HG02884 (cell line): Measurements from ENCODE around the gene PIWIL4.

Experiments used
- ATAC-seq: cut with Tn5 transposase; IDR thresholded peaks from one replicate; pipeline ENCODE4 v1.9.1; 2021; ENCODE audit warnings: mild to moderate bottlenecking, moderate library complexity; ENCODE audit not compliant: unreplicated experiment

PIWIL4 gene

DNA sequence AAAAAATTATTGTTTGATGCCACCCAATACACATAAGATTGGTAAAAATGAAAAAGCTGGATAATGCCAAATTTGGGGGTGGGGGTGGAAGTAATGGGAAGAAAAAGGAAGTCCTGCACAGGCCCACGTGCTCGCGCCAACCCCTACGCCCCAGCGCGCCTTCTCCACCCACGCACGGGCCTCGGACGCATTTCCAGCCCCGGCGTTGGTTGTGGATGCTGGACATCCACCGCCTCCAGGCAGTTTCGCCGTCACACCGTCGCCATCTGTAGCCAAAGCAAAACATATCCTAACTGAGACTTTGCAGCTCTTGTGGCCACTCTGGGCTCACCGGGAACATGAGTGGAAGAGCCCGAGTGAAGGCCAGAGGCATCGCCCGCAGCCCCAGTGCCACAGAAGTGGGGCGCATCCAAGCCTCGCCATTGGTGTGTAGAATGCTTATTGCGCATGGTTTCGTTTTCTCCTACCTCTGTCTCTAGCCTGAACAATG, at the start of gene PIWIL4:
TSS of gene PIWIL4 (plus strand) at position 188 of the 490 bp plus-strand sequence. CDS start at position 339, 151 bp downstream.
- no peak for ATAC-seq

DNA sequence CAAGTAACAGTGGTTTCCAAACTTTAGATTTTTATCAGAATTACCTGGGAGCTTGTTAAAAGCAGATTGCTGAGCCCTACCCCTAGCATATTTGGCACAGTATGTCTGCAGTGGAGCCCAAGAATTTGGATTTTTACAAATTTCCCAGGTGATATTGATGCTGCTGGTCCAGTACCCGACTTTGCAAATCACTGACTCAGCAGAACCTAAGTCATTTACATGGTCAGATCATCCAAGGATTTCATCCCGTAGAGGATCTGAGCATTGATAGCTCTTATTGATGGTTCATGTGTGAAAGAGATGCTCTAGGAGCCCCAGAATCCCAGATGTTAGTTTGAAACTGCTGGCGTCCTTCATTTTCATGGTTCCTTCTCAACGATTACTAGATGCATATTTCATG, 48.9 kb upstream of the PIWIL4 start:
- ATAC-seq: no peak

DNA sequence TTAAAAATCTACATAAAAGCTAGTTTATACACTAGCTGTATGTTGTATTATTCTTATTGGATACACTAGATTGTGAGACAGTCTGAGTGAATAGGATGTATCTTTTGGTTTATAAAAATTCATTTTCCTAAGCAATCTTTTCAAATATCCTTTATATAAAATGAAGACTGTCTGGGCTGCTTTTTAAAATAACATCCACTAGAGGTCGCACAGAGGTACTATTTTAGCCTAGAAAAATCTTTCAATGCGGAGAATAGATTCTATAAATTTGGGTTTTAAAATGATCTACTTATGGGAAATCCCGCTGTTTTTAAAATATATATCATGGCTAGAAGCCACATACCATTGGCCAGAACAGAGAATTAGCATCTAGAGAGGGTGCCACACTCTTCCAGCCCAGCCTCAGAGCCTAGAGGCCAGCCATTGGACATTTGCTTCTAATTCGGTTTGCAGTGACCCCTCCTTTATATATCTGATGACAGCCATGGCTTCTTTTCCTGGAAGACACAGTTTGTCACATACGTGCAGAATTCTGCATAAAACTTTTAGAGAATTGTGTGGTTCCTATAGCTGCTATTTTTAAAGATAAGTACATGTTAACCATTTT, 47.6 kb upstream of the PIWIL4 start:
- ATAC-seq: no peak

DNA sequence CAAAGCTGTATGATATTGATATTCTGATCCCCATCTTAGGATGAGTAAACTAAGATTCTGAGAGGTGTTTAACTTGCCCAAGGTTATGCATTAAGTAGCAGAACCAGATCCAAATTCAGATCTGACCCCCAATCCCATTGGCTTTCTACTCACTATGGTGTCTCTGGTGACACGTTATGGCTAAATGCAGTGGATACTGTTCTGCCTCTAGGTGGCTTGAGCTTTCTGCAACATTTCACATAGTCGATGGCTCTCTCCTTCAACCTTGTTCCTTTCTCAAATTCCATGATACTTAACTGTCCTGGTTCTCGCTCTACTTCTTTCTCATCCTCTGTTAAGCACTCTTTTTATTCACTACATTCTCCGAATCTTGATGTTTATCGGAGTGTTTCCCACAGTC, 45.5 kb upstream of the PIWIL4 start:
- no peak for ATAC-seq

DNA sequence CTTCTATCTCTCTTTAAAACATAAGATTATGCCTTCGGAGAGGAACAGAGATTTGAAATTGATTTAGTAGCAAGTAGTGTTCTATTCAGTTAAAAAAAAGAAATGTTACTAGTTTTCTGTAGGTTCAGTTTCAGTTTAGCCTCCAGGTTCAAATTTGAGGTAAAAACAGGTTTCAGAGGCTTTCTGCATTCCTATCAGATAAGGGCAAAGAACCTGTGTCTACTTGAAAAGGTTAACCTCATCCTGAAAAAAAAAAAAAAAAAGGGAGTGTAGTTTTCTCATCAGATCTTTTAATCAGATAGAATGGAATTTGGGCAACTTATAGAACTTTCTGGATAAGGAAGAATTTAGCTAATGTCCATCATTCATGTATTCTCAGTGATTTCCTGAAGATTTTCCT, 42.8 kb upstream of the PIWIL4 start:
- ATAC-seq: no peak

DNA sequence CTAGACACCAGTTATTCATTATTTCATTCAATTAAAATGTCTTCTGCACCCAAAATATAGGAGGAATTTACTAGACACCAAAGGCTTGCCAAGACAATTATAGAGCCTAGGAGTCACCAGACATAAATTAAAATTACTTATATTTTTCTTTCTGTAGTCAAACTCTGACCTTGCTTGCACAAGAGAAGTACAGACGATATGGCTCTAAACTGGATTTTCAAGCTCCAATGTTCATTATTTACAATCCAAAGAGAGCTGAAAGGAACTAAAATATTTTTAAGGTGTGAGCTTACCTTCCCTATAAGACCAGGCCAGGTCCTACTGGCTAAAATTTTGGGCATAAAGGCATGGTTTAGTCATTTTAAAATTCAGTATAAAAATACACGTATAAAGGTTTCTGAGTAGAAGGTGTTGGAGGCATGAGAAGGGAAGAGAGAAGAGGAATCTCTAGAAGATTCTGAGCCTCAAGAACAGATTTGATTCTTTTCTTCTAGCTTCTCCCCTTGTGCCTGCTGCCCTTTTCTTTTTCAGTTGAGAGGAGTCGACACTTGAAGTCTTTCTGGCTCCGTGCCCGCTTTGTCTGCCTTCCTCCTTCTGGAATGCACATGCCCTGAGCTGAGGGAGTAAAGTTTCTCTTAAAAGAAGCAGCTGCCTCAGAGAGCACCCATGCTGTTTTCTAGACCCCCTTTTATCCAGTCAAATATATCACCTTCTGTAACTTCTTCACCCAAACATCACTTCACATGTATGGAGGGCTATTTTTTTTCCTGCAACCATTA, 41.4 kb upstream of the PIWIL4 start:
- ATAC-seq: no peak

DNA sequence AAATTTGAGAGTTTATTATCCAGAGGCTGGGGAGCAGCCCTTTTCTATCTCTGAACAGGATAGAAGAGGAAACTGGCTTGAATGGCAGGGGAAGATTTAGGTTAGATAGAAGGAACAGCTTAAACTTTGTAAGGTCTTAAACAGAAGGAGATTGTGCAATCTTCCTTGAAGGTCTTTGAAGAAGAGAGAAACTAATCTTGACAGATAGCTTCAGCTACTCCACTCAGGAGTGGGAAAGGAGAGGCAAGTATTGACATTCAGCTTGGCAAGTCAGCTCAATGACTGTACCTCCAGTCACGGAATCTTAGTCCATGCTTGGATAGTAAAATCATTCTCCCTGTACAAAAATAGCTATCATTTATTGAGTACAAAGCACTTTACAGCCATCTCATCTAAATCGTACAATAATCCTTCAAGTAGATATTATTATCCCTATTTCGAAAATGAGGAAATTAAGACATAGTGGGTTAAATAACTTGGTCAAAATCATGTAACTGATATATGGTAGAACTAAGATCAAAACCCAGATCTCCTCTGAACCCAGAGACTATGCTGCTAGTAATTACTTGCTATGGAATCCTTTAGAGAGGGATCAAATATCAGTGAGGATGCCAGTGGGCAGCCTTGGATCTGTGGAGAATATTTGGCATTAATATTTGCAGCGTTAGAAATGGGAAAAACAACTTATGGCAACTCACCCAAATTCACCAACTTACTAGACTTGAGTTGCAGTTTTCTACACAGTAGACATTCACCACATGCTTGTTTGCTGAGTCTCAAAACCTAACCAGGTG, 40.3 kb upstream of the PIWIL4 start:
- no peak for ATAC-seq

DNA sequence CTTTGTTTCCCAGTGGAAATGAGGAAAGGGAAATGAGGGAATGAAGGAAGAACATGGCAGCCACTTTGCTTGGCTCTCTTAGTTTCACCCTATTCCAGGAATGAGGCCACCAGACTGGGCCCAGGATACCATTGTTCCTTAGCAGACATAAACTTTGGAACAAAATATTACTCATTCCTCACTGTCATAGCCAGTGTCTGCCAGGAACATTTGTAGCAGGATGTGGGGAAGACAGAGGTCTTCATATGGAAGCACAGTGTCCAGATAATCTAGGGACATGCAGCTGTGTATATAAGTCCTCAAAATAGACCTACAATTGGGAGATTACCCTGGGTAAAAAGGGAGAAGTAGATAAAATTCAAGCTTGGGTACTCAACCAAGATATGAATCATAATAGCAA, 38.6 kb upstream of the PIWIL4 start:
- ATAC-seq: no peak

DNA sequence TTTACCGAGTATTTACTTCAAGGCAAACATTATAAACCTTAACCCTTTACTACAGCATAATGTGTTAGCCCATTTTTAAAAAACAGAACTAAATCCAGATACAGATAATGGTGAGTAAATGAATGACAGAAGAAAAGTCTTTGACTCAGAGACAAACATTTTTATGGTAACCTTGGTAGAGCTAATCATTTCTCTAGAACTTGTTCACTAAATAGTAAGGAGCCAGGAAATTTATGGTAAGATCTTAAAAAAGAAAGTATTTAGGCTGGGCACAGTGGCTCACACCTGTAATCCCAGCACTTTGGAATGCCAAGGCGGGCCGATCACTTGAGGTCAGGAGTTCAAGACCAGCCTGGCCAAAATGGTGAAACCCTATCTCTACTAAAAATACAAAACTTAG, 35.0 kb upstream of the PIWIL4 start:
- ATAC-seq: no peak

DNA sequence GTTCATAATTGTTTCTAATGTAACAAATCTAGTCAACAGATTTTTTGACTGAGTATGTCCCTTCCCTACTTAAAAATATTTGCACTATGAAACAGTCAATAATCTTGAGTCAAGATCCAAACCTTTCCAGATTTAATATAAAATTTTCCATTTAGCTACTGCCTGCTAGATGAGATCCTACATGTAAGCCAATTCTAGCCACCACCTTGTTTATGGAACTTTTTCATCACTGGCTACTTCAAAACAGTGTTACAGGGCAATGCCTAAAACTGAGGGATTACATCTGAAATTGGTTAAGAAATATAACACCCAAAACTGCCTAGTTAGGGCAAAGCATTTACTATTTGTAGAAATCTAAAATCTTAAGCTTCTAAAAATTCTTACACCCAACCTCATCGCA, 34.0 kb upstream of the PIWIL4 start:
- no peak for ATAC-seq

DNA sequence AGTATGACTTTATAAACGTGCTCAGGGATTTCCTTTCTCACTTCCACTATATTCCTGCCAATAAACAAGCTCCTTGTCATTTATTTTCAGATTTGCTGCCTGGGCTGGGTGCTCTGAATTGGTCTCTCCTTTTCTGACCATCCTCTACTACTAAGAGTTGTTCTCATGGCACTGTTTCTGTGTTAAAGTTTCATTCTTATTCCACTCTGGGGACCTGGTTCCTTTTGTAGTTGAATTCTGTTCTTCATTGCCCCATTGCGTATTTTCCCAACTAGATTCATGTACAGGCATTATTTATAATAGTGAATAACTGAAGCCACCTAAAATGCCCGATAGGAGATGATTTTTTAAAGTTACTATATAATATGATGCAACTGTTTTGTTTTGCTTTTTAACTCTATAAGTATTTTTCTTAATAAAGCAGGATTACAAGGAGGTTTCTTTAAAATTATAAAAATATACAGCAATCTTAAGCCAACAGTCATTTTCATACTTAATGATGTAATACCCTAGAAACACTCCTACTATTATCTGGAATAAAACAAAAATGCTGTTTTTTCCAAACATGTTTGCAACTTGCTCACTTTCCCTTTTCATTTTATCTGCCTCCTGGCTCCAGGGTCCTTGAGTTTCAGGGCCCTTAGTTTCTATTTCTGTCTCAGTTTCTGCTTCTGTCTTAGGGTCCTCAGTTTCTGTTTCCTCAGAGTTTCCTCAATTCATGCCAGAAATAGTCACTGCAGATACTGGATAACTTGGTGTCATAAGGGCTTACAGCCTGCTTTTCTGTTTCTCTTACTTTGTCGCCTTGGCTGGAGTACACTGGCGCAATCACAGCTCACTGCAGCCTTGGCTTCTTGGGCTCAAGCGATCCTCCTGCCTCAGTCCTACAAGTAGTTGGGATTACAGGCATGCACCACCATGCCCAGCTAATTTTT, 33.2 kb upstream of the PIWIL4 start:
- ATAC-seq: no peak

DNA sequence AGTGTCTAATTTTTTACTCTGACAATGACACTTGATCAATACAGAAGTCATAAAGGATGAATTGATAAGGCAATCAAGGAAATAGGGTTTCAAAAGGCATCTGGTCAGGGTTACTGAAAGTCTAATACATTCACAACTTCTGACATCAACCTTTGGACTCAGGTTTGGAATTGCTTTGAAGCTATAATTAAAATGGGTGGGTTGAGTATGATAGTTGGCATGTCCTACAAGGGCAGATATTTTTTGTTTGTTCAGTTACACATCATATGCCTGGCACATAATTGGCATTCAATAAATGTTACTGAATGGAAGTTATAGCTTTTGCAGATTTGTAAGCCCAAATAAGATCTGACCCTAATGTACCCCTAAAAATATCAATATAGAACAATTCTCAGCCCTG, 30.8 kb upstream of the PIWIL4 start:
- ATAC-seq: no peak

DNA sequence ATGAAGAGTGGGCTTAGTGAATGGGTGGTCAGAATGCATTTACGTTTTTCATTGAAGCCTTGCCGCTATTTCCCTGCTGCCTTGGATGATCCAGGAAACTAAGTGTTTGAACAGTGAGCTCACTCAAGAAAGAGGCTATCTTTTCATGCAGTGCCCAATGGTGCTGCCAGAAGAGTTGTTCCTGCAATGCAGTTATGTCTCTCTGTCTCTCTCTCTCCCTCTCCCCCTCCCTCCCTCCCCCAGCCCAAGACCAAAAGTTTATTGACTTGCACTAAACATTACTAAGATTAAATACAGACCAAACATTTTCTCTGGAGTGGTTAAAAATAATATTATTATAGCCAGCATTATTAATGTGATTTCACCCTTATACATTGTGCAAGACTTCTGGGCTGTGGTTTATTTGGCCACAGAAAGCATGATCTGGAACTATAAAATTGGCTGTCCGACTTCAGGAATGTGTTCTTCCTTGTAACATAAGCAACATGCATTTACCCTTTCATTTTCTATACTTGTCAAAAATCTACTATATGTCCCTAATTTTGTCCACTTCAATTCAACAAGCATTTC, 30.1 kb upstream of the PIWIL4 start:
- no peak for ATAC-seq

DNA sequence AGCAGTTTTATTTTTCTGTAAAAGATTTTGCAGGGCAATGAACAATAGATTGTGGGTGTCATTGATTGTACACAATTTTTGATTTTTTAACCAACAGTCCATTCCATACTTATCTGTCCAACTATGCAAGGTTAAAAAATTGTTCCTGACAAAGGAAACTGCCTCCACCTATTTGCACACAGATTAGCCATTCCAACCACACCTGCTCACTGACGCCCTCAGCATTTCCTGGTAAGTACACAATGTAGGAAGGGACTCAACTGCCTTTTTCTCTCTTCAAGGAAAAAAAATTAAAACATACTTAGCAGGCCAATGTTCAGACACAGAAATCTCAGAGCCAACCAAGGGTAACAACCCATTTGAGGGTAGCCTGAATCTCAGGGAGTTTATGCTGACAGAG, 27.7 kb upstream of the PIWIL4 start:
- no peak for ATAC-seq

DNA sequence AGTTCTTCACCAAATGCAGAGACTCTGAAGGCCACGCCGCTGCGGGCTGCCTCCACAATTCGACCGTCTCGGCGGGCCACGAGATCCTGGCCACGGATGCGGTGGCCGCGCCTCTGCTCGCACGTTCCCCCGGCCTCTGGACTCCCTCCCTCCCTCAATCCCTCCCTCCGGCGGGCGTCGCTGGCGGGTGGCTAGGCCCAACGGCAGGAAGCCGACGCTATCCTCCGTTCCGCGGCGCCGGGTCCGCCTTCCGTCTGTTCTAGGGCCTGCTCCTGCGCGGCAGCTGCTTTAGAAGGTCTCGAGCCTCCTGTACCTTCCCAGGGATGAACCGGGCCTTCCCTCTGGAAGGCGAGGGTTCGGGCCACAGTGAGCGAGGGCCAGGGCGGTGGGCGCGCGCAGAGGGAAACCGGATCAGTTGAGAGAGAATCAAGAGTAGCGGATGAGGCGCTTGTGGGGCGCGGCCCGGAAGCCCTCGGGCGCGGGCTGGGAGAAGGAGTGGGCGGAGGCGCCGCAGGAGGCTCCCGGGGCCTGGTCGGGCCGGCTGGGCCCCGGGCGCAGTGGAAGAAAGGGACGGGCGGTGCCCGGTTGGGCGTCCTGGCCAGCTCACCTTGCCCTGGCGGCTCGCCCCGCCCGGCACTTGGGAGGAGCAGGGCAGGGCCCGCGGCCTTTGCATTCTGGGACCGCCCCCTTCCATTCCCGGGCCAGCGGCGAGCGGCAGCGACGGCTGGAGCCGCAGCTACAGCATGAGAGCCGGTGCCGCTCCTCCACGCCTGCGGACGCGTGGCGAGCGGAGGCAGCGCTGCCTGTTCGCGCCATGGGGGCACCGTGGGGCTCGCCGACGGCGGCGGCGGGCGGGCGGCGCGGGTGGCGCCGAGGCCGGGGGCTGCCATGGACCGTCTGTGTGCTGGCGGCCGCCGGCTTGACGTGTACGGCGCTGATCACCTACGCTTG, 23.2 kb upstream of the PIWIL4 start, which contains the start of gene FUT4:
TSS of gene FUT4 (plus strand) at position 227 of the 951 bp plus-strand sequence. CDS start at position 440, 213 bp downstream.
- peak; percentile 75 for ATAC-seq

DNA sequence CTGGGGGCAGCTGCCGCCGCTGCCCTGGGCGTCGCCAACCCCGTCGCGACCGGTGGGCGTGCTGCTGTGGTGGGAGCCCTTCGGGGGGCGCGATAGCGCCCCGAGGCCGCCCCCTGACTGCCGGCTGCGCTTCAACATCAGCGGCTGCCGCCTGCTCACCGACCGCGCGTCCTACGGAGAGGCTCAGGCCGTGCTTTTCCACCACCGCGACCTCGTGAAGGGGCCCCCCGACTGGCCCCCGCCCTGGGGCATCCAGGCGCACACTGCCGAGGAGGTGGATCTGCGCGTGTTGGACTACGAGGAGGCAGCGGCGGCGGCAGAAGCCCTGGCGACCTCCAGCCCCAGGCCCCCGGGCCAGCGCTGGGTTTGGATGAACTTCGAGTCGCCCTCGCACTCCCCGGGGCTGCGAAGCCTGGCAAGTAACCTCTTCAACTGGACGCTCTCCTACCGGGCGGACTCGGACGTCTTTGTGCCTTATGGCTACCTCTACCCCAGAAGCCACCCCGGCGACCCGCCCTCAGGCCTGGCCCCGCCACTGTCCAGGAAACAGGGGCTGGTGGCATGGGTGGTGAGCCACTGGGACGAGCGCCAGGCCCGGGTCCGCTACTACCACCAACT, 22.4 kb upstream of the PIWIL4 start:
- ATAC-seq: no peak

DNA sequence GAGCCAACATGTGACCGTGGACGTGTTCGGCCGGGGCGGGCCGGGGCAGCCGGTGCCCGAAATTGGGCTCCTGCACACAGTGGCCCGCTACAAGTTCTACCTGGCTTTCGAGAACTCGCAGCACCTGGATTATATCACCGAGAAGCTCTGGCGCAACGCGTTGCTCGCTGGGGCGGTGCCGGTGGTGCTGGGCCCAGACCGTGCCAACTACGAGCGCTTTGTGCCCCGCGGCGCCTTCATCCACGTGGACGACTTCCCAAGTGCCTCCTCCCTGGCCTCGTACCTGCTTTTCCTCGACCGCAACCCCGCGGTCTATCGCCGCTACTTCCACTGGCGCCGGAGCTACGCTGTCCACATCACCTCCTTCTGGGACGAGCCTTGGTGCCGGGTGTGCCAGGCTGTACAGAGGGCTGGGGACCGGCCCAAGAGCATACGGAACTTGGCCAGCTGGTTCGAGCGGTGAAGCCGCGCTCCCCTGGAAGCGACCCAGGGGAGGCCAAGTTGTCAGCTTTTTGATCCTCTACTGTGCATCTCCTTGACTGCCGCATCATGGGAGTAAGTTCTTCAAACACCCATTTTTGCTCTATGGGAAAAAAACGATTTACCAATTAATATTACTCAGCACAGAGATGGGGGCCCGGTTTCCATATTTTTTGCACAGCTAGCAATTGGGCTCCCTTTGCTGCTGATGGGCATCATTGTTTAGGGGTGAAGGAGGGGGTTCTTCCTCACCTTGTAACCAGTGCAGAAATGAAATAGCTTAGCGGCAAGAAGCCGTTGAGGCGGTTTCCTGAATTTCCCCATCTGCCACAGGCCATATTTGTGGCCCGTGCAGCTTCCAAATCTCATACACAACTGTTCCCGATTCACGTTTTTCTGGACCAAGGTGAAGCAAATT, 21.7 kb upstream of the PIWIL4 start:
- ATAC-seq: no peak

DNA sequence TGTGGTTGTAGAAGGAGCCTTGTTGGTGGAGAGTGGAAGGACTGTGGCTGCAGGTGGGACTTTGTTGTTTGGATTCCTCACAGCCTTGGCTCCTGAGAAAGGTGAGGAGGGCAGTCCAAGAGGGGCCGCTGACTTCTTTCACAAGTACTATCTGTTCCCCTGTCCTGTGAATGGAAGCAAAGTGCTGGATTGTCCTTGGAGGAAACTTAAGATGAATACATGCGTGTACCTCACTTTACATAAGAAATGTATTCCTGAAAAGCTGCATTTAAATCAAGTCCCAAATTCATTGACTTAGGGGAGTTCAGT, 21.1 kb upstream of the PIWIL4 start:
- ATAC-seq: no peak
